H9 (cell line): ENCODE data around the gene OGG1. TPM values are rescaled to one million over a fixed set of nuclear protein-coding genes. Genes with fewer than 3 reads are reported as not detected.
"Not testable (repeated sequence)": the region's sequence is repeated elsewhere in the genome, so short reads cannot be mapped to it uniquely, and the experiment has no call there.

ENCODE experiments used
- DNase-seq: peaks from one replicate; pipeline ENCODE4 v3.0.0-alpha.2; 2017
- H2AFZ ChIP-seq: one replicate; pipeline ENCODE4 v1.6.1; 2013; ENCODE audit warnings: mild to moderate bottlenecking, low read length, control low read depth, moderate library complexity
- H2AK5ac ChIP-seq: 2 replicates; pipeline ENCODE4 v1.6.1; 2013; ENCODE audit warnings: low read length, control low read depth, mixed read lengths; ENCODE audit not compliant: insufficient read length
- H2BK120ac ChIP-seq: one replicate; pipeline ENCODE4 v1.6.1; 2013; ENCODE audit warnings: low read depth, mild to moderate bottlenecking, low read length, control low read depth, inconsistent platforms; ENCODE audit not compliant: poor library complexity, severe bottlenecking
- H2BK12ac ChIP-seq: 2 replicates; pipeline ENCODE4 v1.6.1; 2013; ENCODE audit warnings: low read length, control low read depth, mixed read lengths, low read depth; ENCODE audit not compliant: insufficient read length
- H2BK15ac ChIP-seq: 2 replicates; pipeline ENCODE4 v1.6.1; 2013; ENCODE audit warnings: low read depth, low read length, control low read depth
- H2BK20ac ChIP-seq: one replicate; pipeline ENCODE4 v1.6.1; 2013; ENCODE audit warnings: low read depth, mild to moderate bottlenecking, low read length, control low read depth, inconsistent platforms; ENCODE audit not compliant: poor library complexity, severe bottlenecking
- H2BK5ac ChIP-seq: 2 replicates; pipeline ENCODE4 v1.6.1; 2013; ENCODE audit warnings: low read length, control low read depth, mixed read lengths; ENCODE audit not compliant: insufficient read length
- H3K14ac ChIP-seq: 2 replicates; pipeline ENCODE4 v1.6.1; 2013; ENCODE audit warnings: low read length, control low read depth; ENCODE audit not compliant: insufficient read depth
- H3K18ac ChIP-seq: 2 replicates; pipeline ENCODE4 v1.6.1; 2013; ENCODE audit warnings: low read depth, mild to moderate bottlenecking, mixed read lengths, low read length, control low read depth; ENCODE audit not compliant: insufficient read length
- H3K23ac ChIP-seq: 2 replicates; pipeline ENCODE4 v1.6.1; 2013; ENCODE audit warnings: low read length, control low read depth, mixed read lengths, low read depth; ENCODE audit not compliant: insufficient read length
- H3K23me2 ChIP-seq: 2 replicates; pipeline ENCODE4 v1.6.1; 2013; ENCODE audit warnings: low read depth, mild to moderate bottlenecking, mixed read lengths, low read length, control low read depth; ENCODE audit not compliant: insufficient read length, poor library complexity, severe bottlenecking
- H3K27ac ChIP-seq: 2 replicates; pipeline ENCODE4 v1.5.1; 2013; ENCODE audit warnings: low read length, control low read depth, mixed read lengths, low read depth; ENCODE audit not compliant: insufficient read length
- H3K27me3 ChIP-seq: 2 replicates; pipeline ENCODE4 v1.6.1; 2013; ENCODE audit warnings: low read length, control low read depth, inconsistent platforms; ENCODE audit not compliant: insufficient read depth
- H3K4ac ChIP-seq: 2 replicates; pipeline ENCODE4 v1.6.1; 2013; ENCODE audit warnings: low read depth, mild to moderate bottlenecking, control low read depth, inconsistent platforms, low read length, moderate library complexity
- H3K4me1 ChIP-seq: 2 replicates; pipeline ENCODE4 v1.6.1; 2013; ENCODE audit warnings: low read length, control low read depth, inconsistent platforms; ENCODE audit not compliant: insufficient read depth
- H3K4me2 ChIP-seq: 2 replicates; pipeline ENCODE4 v1.6.1; 2013; ENCODE audit warnings: low read length, control low read depth, mixed read lengths; ENCODE audit not compliant: insufficient read length, insufficient read depth
- H3K56ac ChIP-seq: 2 replicates; pipeline ENCODE4 v1.6.1; 2013; ENCODE audit warnings: low read depth, mild to moderate bottlenecking, mixed read lengths, low read length, control low read depth; ENCODE audit not compliant: insufficient read length
- H3K79me1 ChIP-seq: 2 replicates; pipeline ENCODE4 v1.6.1; 2013; ENCODE audit warnings: low read depth, mild to moderate bottlenecking, moderate library complexity, low read length, control low read depth, inconsistent platforms; ENCODE audit not compliant: insufficient read depth, poor library complexity, severe bottlenecking
- H3K79me2 ChIP-seq: 2 replicates; pipeline ENCODE4 v1.6.1; 2013; ENCODE audit warnings: low read length, control low read depth, inconsistent platforms; ENCODE audit not compliant: insufficient read depth
- H3K9ac ChIP-seq: 2 replicates; pipeline ENCODE4 v1.6.1; 2013; ENCODE audit warnings: low read length, control low read depth, mixed read lengths; ENCODE audit not compliant: insufficient read length; ENCODE audit errors: extremely low read depth
- H3K9me3 ChIP-seq: one replicate; pipeline ENCODE4 v1.6.1; 2013; ENCODE audit warnings: low read depth, low read length, inconsistent platforms; ENCODE audit not compliant: control insufficient read depth
- H3T11ph ChIP-seq: one replicate; pipeline ENCODE4 v1.6.1; 2013; ENCODE audit warnings: mild to moderate bottlenecking, low read length, control low read depth, inconsistent platforms
- H4K20me1 ChIP-seq: one replicate; pipeline ENCODE4 v1.6.1; 2013; ENCODE audit not compliant: control insufficient read depth, insufficient read length, insufficient read depth
- H4K5ac ChIP-seq: 2 replicates; pipeline ENCODE4 v1.6.1; 2013; ENCODE audit warnings: low read depth, mild to moderate bottlenecking, mixed read lengths, low read length, control low read depth; ENCODE audit not compliant: insufficient read length
- H4K8ac ChIP-seq: replicated peaks from 2 replicates; pipeline ENCODE4 v1.6.1; 2013; ENCODE audit warnings: low read length, control low read depth, mixed read lengths, low read depth; ENCODE audit not compliant: insufficient read length
- H4K91ac ChIP-seq: 2 replicates; pipeline ENCODE4 v1.6.1; 2013; ENCODE audit warnings: low read depth, mild to moderate bottlenecking, moderate library complexity, mixed read lengths, low read length, control low read depth; ENCODE audit not compliant: insufficient read length
- H3K27ac Mint-ChIP-seq, 3 experiments: 2 replicates in 2 of 3; 3 replicates in 1 of 3; pipeline ENCODE4 v1.8.0; 2020 to 2021; ENCODE audit warnings: mixed read lengths in 3 of 3, mild to moderate bottlenecking in 1 of 3, moderate library complexity in 1 of 3
- H3K27me3 Mint-ChIP-seq: 2 replicates; pipeline ENCODE4 v1.8.0; 2021; ENCODE audit warnings: low read depth, mild to moderate bottlenecking, moderate library complexity, mixed read lengths
- H3K36me3 Mint-ChIP-seq, 3 experiments: 2 replicates in 2 of 3; 3 replicates in 1 of 3; pipeline ENCODE4 v1.8.0; 2020 to 2021; ENCODE audit warnings: low read depth in 3 of 3, mixed read lengths in 3 of 3; ENCODE audit not compliant: insufficient read depth in 1 of 3
- H3K4me1 Mint-ChIP-seq, 2 experiments: 2 replicates each; pipeline ENCODE4 v1.8.0; 2020; ENCODE audit warnings: mixed read lengths in 2 of 2
- H3K4me3 Mint-ChIP-seq, 2 experiments: 2 replicates in 1 of 2; 3 replicates in 1 of 2; pipeline ENCODE4 v1.8.0; 2020 to 2021; ENCODE audit warnings: mild to moderate bottlenecking in 2 of 2, mixed read lengths in 2 of 2, moderate library complexity in 1 of 2
- H3K9me3 Mint-ChIP-seq, 2 experiments: 2 replicates in 1 of 2; 3 replicates in 1 of 2; pipeline ENCODE4 v1.8.0; 2020; ENCODE audit warnings: mild to moderate bottlenecking in 2 of 2, mixed read lengths in 2 of 2, moderate library complexity in 1 of 2
- WGBS: extraction: QIAGEN DNeasy Blood & Tissue Kit; methylation state at CpG from one replicate; pipeline ENCODE4 v1.1.7; 2013; ENCODE audit warnings: missing lambda C conversion rate, low lambda C conversion rate, mixed read lengths; ENCODE audit not compliant: insufficient read length; ENCODE audit errors: extremely low coverage; 5-methylcytosine and 5-hydroxymethylcytosine counted together
- total RNA-seq: library from RNA; stranded (reverse); gene quantifications from 2 replicates; pipeline ENCODE4 v1.2.1, GENCODE V29; 2021
- TF ChIP-seq, protein P1 (sequence below): fragments of 200-600 bp; sonication (generic); conservative IDR thresholded peaks from 3 replicates; pipeline ENCODE4 v1.8.0; 2021; ENCODE audit warnings: antibody characterized with exemption, mild to moderate bottlenecking

Gene OGG1
- total RNA-seq, 1 experiment from 2014 or later = 43.4 TPM

- Histone ChIP-seq H2AK5ac (no peak overlapping the region), H3K56ac (no peak overlapping the region), H2BK5ac (no peak overlapping the region), H3K14ac (no peak overlapping the region), H4K8ac (no peak overlapping the region), H2BK120ac (no peak overlapping the region), H3K23me2 (no peaks in the 10 kb centered on the region), H3K79me1 (no peaks in the 10 kb centered on the region), H3K4me1 (no peaks in the 10 kb centered on the region), H2BK20ac (no peak overlapping the region), H2BK15ac (no peak overlapping the region), H2BK12ac (no peak overlapping the region), H3K9me3 (no peaks in the 10 kb centered on the region), H3K27me3 (no peaks in the 10 kb centered on the region; the same call in 1 of the 2 replicates), H4K20me1 (no peaks in the 10 kb centered on the region), H4K5ac (no peak overlapping the region), H4K91ac (no peak overlapping the region), H3K4ac (no peak overlapping the region), H3K79me2 (no peaks in the 10 kb centered on the region), H3K27ac (no peak overlapping the region), H2AFZ (no peak overlapping the region), H3K4me2 (peak overlapping the region; percentile 31), H3K23ac (no peak overlapping the region), H3T11ph (no peak overlapping the region), H3K9ac (no peak overlapping the region), H3K18ac (no peak overlapping the region)
- Mint-ChIP-seq H3K27me3 (peaks cover 61% of the 10 kb centered on the region), H3K4me1 (peaks cover 21 to 32% of the 10 kb centered on the region in 2 experiments), H3K4me3 (peak overlapping the region; percentile 56 to 77), H3K9me3 (no peaks in the 10 kb centered on the region), H3K27ac (no peak overlapping the region), H3K36me3 (peaks cover 0 to 14% (median 0%) of the 10 kb centered on the region in 3 experiments; a peak in 2 of 7 replicates)
- TF ChIP-seq, protein P1, sequence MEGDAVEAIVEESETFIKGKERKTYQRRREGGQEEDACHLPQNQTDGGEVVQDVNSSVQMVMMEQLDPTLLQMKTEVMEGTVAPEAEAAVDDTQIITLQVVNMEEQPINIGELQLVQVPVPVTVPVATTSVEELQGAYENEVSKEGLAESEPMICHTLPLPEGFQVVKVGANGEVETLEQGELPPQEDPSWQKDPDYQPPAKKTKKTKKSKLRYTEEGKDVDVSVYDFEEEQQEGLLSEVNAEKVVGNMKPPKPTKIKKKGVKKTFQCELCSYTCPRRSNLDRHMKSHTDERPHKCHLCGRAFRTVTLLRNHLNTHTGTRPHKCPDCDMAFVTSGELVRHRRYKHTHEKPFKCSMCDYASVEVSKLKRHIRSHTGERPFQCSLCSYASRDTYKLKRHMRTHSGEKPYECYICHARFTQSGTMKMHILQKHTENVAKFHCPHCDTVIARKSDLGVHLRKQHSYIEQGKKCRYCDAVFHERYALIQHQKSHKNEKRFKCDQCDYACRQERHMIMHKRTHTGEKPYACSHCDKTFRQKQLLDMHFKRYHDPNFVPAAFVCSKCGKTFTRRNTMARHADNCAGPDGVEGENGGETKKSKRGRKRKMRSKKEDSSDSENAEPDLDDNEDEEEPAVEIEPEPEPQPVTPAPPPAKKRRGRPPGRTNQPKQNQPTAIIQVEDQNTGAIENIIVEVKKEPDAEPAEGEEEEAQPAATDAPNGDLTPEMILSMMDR = no peak
- WGBS = no CpG with 5 or more reads among the region's 15 CpGs
- no peak for DNase-seq
These were observed 20.6 kb downstream of the OGG1 start for GRCh38 chr3:9770276-9770812.

GRCh38 chr3:9771007-9771406 lies 21.3 kb downstream of the OGG1 start:
- peak overlapping the region in 1 of 2 experiments; percentile 44; a peak in 2 of 5 replicates for H3K4me3 Mint-ChIP-seq

More at GRCh38 chr3:9771007-9771406, 21.3 kb downstream of the OGG1 start:
- not testable (repeated sequence) for H3K56ac ChIP-seq, H3T11ph ChIP-seq, H3K18ac ChIP-seq, H3K9ac ChIP-seq, H3K27me3 ChIP-seq, H3K23me2 ChIP-seq, H3K27ac Mint-ChIP-seq, H2AFZ ChIP-seq, H3K14ac ChIP-seq, H3K79me2 ChIP-seq, H4K8ac ChIP-seq, H3K79me1 ChIP-seq, H4K91ac ChIP-seq, H2BK120ac ChIP-seq, H2BK5ac ChIP-seq, H3K4me1 ChIP-seq, H4K5ac ChIP-seq, H2BK20ac ChIP-seq, H2BK15ac ChIP-seq, H3K9me3 Mint-ChIP-seq, H3K4ac ChIP-seq, H3K27ac ChIP-seq, H3K4me2 ChIP-seq, DNase-seq, H2AK5ac ChIP-seq, H4K20me1 ChIP-seq, H2BK12ac ChIP-seq, H3K23ac ChIP-seq, H3K9me3 ChIP-seq
- Mint-ChIP-seq H3K36me3 (peaks cover 0 to 10% (median 0%) of the 10 kb centered on the region in 3 experiments; a peak in 2 of 7 replicates), H3K27me3 (peaks cover 67% of the 10 kb centered on the region), H3K4me1 (peaks cover 18 to 28% of the 10 kb centered on the region in 2 experiments)
- no CpG with 5 or more reads among the region's 2 CpGs for WGBS
